Measurements from ENCODE around the gene ZNF48.
"Not testable (repeated sequence)": the region's sequence is repeated elsewhere in the genome, so short reads cannot be mapped to it uniquely, and the experiment has no call there.

The ZNF48 gene

DNA sequence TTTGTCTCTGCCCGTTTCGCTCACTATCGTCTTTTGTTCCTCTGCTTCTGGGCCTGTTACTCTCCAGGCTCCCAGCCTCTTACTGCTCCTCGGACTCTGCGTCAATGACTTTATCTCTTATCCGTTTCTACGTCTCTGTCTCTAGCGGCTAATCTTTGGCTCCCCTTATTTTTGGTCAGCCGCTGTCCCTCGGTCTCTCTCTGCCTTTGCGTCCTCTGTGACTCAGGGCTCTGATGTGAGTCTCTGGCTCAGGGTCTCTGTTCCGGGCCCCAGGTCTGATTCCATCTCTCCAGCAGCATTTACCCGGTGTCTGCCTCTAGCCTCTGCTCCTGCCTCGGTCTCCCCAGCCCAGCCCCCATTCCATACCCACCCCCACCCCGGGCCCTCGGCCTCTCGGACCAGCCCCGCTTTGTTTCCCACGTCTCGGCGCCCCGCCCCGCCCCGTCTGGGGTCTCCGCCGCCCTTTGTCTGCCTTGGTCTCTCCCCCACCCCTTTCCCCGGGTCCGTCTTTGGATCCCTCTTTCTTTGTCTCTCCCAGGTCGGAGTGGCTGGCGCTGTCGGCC is 547 bp upstream of the ZNF48 start:
- peak overlapping the region; percentile 92 for H3K4me3 ChIP-seq (ENCODE audit: low read length)
- peaks cover 3% of the 10 kb centered on the region for H3K36me3 ChIP-seq (ENCODE audit: control insufficient read depth, insufficient read depth, low read length)
- peak overlapping the region; percentile 51 for H3K9ac ChIP-seq (ENCODE audit: low read length)
- no peaks in the 10 kb centered on the region for H3K27me3 ChIP-seq (ENCODE audit: control insufficient read depth, insufficient read depth, low read length)
- peak overlapping the region; percentile 84 for H3K27ac ChIP-seq (ENCODE audit: low read depth, low read length)
- H3K4me1 ChIP-seq (ENCODE audit: control insufficient read depth, insufficient read depth, low read length): peaks cover 17% of the 10 kb centered on the region

DNA sequence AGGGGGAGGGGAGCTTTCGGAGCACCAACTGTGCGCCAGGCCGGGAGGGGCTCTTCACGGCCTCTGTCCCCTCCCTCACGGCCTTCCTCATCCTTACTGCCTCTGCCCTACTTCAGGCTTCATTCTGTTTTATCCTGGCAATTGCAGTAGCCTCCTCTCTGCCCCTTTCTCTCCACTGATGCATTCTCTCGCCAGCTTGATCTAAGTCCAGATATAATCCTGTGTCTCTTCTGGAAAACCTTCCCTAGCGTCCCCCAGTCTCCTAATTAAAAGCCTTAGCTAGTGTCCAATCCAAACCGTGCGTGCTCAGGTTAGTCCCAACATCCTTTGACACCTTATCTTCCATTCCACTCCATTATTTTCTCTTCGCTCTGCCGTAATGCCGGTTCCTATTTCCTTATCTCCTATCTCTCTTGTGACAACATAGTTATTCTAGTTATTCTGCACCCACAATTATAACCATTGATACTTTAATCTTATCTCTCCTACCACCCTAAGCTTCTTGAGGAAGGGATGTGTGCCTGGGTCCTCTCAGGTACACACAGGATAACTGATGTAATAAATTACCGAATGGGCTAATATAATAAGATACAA is 869 bp downstream of the ZNF48 start:
- Histone ChIP-seq H3K27ac (ENCODE audit: low read depth, low read length) (peak overlapping the region; percentile 71), H3K4me1 (ENCODE audit: control insufficient read depth, insufficient read depth, low read length) (peaks cover 19% of the 10 kb centered on the region), H3K27me3 (ENCODE audit: control insufficient read depth, insufficient read depth, low read length) (no peaks in the 10 kb centered on the region), H3K36me3 (ENCODE audit: control insufficient read depth, insufficient read depth, low read length) (peaks cover 3% of the 10 kb centered on the region), H3K4me3 (ENCODE audit: low read length) (peak overlapping the region; percentile 92), H3K9ac (ENCODE audit: low read length) (peak overlapping the region; percentile 52)

DNA sequence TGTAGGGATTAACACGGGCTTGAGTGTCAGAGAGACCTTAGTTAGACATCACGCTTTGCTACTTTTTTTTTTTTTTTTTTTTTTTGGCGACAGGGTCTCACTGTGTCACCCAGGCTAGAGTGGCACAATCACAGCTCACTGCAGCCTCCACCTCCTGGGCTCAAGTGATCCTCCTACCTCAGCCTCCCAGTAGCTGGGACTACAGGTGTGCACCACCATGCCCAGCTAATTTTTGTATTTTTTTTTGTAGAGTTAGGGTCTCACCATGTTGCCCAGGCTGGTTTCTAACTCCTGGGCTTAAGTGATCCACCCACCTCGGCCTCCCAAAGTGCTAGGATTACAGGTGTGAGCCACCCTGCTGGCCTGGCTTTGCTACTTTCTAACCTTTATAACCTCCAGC is 1.4 kb downstream of the ZNF48 start:
- not testable (repeated sequence) for H3K9ac ChIP-seq (ENCODE audit: low read length); H3K27me3 ChIP-seq (ENCODE audit: control insufficient read depth, insufficient read depth, low read length); H3K36me3 ChIP-seq (ENCODE audit: control insufficient read depth, insufficient read depth, low read length); H3K27ac ChIP-seq (ENCODE audit: low read depth, low read length)
- peak overlapping the region; percentile 92 for H3K4me3 ChIP-seq (ENCODE audit: low read length)
- peaks cover 19% of the 10 kb centered on the region for H3K4me1 ChIP-seq (ENCODE audit: control insufficient read depth, insufficient read depth, low read length)

DNA sequence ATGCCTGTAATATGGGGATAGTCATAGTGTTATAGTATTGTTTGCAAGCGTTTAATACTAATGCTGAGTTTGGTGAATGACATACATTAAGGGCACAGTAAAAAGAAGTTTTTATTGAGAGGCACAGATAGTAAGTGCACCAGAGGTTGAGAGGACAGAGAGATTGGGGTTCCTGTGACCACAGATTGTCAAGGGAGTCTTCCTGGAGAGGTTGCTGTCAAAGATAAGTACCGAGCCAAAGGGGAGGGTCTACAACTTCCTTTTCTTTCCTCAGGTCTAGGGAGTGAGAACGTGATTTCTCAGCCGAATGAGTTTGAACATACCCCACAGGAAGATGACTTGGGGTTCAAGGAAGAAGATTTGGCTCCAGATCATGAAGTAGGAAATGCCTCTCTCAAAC is 1.8 kb downstream of the ZNF48 start:
- Histone ChIP-seq H3K4me1 (ENCODE audit: control insufficient read depth, insufficient read depth, low read length) (peaks cover 19% of the 10 kb centered on the region), H3K27ac (ENCODE audit: low read depth, low read length) (no peak overlapping the region), H3K27me3 (ENCODE audit: control insufficient read depth, insufficient read depth, low read length) (no peaks in the 10 kb centered on the region), H3K4me3 (ENCODE audit: low read length) (no peak overlapping the region), H3K36me3 (ENCODE audit: control insufficient read depth, insufficient read depth, low read length) (peaks cover 3% of the 10 kb centered on the region), H3K9ac (ENCODE audit: low read length) (no peak overlapping the region)

DNA sequence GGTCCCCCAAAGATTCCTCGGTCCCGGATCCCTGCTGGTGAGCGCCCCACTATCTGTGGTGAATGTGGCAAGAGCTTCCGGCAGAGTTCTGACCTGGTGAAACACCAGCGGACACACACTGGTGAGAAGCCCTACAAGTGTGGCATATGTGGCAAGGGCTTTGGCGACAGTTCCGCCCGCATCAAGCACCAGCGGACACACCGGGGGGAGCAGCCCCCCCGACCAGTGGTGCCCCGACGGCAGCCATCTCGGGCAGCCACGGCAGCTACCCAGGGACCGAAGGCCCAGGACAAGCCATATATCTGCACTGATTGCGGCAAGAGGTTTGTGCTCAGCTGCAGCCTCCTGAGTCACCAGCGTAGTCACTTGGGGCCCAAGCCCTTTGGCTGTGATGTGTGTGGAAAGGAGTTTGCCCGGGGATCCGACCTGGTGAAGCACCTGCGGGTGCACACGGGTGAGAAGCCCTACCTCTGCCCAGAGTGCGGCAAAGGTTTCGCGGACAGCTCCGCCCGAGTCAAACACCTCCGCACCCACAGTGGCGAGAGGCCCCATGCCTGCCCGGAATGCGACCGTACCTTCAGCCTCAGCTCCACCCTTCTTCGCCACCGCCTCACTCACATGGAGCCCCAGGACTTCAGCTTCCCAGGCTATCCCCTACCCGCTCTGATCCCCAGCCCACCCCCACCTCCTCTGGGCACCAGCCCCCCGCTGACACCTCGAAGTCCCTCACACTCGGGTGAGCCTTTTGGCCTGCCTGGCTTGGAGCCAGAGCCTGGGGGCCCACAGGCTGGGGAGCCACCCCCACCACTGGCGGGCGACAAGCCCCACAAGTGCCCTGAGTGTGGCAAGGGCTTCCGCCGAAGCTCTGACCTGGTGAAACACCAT is 2.8 kb downstream of the ZNF48 start:
- Histone ChIP-seq H3K4me1 (ENCODE audit: control insufficient read depth, insufficient read depth, low read length) (peaks cover 19% of the 10 kb centered on the region), H3K4me3 (ENCODE audit: low read length) (no peak overlapping the region), H3K9ac (ENCODE audit: low read length) (no peak overlapping the region), H3K36me3 (ENCODE audit: control insufficient read depth, insufficient read depth, low read length) (peaks cover 3% of the 10 kb centered on the region), H3K27me3 (ENCODE audit: control insufficient read depth, insufficient read depth, low read length) (no peaks in the 10 kb centered on the region), H3K27ac (ENCODE audit: low read depth, low read length) (peak overlapping the region; percentile 99)

DNA sequence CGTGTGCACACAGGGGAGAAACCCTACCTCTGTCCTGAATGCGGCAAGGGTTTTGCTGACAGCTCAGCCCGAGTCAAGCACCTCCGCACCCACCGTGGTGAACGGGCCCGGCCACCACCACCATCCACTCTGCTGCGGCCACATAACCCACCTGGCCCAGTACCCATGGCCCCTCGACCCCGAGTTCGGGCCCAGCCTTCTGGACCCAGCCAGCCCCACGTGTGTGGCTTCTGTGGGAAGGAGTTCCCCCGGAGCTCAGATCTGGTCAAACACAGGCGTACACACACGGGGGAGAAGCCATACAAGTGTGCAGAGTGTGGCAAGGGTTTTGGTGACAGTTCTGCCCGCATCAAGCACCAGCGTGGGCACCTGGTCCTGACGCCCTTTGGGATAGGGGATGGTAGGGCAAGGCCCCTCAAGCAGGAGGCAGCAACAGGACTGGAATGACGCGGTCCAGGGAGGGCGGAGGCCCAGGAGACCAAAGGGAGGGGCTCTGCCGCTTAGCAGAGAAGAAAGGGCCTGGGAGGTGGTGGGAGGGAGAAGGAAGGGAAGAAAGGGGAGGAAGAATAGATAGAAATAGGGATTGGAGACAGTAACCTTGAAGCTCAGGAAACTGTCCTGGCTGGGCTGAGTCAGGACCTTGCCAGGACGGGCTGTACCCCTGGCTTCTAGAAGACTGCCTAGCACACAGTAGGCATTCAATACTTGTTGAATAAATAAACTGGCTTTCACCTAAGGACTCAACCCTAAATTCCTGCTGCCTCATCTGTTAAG is 3.6 kb downstream of the ZNF48 start:
- Histone ChIP-seq H3K36me3 (ENCODE audit: control insufficient read depth, insufficient read depth, low read length) (peaks cover 3% of the 10 kb centered on the region), H3K27ac (ENCODE audit: low read depth, low read length) (peak overlapping the region; percentile 99), H3K4me3 (ENCODE audit: low read length) (no peak overlapping the region), H3K27me3 (ENCODE audit: control insufficient read depth, insufficient read depth, low read length) (no peaks in the 10 kb centered on the region), H3K9ac (ENCODE audit: low read length) (no peak overlapping the region), H3K4me1 (ENCODE audit: control insufficient read depth, insufficient read depth, low read length) (peaks cover 19% of the 10 kb centered on the region)

DNA sequence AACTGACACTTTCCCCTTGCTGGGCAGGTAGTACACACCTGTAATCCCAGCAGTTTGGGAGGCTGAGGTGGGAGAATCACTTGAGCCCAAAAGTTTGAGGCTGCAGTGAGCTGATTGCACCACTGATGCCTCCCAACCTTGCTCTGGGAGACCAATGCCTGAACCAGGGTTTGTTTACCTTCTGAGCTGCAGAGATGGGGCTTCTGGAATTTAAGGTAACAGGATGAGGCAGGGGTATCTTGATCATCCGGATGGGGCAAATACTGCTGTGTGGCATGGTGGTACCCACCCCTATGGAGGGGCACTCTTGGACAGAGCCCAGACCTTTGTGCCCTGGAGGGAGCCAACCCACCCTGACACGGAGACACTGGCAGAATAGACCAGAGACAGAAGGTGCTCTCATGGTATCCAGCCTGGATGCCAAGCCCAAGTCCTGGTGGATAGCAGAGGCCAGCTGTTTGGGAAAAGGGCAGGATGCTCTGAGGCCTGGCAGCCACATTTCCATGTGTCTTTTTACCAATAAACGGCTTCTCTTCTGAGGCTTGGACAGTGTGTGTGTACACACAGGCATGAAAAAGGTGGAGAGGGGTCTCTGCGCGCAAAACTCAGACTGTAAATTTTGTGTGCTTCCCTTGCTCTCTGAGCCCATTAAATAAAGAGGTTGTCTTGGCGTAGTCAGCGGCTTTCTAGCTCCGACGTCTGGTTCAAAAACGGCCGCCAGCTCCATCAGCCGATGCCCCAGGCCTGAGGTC is 4.4 kb downstream of the ZNF48 start:
- no peaks in the 10 kb centered on the region for H3K27me3 ChIP-seq (ENCODE audit: control insufficient read depth, insufficient read depth, low read length)
- H3K4me1 ChIP-seq (ENCODE audit: control insufficient read depth, insufficient read depth, low read length): peaks cover 17% of the 10 kb centered on the region
- H3K9ac ChIP-seq (ENCODE audit: low read length): peak overlapping the region; percentile 72
- H3K27ac ChIP-seq (ENCODE audit: low read depth, low read length): peak overlapping the region; percentile 99
- H3K4me3 ChIP-seq (ENCODE audit: low read length): peak overlapping the region; percentile 89
- H3K36me3 ChIP-seq (ENCODE audit: control insufficient read depth, insufficient read depth, low read length): peaks cover 3% of the 10 kb centered on the region

DNA sequence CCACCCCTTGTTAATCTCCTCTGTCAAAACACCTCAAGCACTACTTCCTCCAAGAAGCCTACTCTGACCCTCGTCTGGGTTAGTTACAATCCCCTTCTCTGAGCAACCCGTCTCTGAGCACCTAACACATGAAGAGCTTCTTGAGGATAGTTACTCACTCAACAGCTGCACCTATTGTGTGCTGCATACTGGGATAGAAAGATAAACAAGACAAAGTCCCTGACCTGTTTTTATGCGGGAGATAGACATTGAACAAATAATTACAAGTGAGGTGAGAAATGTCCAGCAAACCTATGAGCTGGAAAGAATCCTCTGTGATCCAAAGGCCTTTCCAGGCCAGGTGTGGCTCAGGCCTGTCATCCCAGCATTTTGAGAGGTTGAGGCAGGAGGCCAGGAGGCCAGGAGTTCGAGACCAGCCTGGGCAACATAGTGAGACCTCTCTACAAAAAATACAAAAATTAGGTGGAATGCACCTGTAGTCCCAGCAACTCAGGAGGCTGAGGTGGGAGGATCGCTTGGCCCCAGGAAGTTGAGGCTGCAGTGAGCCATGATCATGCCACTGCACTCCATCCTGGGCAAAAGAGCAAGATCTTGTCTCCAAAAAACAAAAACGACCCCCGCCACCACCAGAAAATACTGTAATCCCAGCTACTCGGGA is 6.7 kb downstream of the ZNF48 start:
- peaks cover 11% of the 10 kb centered on the region for H3K4me1 ChIP-seq (ENCODE audit: control insufficient read depth, insufficient read depth, low read length)
- H3K36me3 ChIP-seq (ENCODE audit: control insufficient read depth, insufficient read depth, low read length): peaks cover 3% of the 10 kb centered on the region
- H3K4me3 ChIP-seq (ENCODE audit: low read length): no peak overlapping the region
- no peak overlapping the region for H3K27ac ChIP-seq (ENCODE audit: low read depth, low read length)
- no peaks in the 10 kb centered on the region for H3K27me3 ChIP-seq (ENCODE audit: control insufficient read depth, insufficient read depth, low read length)
- H3K9ac ChIP-seq (ENCODE audit: low read length): no peak overlapping the region

DNA sequence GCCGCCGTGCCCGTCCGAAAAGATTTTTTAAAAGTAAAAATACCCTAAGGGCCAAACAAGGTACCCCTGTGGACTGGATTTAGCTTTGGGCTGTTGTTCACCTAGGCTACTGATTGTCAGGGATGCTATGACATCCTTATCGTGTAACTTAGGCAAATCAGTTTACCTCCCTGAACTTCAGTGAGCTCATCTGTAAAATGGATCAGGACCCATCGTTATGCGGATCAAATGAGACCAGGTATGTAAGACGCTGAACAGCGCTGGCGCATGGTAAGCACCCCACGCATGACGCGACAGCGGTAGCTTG is 11.5 kb downstream of the ZNF48 start:
- peak overlapping the region; percentile 84 for H3K27ac ChIP-seq (ENCODE audit: low read depth, low read length)
- H3K4me1 ChIP-seq (ENCODE audit: control insufficient read depth, insufficient read depth, low read length): peaks cover 14% of the 10 kb centered on the region
- peak overlapping the region; percentile 84 for H3K4me3 ChIP-seq (ENCODE audit: low read length)
- H3K9ac ChIP-seq (ENCODE audit: low read length): no peak overlapping the region
- H3K36me3 ChIP-seq (ENCODE audit: control insufficient read depth, insufficient read depth, low read length): peaks cover 4% of the 10 kb centered on the region
- H3K27me3 ChIP-seq (ENCODE audit: control insufficient read depth, insufficient read depth, low read length): no peaks in the 10 kb centered on the region

DNA sequence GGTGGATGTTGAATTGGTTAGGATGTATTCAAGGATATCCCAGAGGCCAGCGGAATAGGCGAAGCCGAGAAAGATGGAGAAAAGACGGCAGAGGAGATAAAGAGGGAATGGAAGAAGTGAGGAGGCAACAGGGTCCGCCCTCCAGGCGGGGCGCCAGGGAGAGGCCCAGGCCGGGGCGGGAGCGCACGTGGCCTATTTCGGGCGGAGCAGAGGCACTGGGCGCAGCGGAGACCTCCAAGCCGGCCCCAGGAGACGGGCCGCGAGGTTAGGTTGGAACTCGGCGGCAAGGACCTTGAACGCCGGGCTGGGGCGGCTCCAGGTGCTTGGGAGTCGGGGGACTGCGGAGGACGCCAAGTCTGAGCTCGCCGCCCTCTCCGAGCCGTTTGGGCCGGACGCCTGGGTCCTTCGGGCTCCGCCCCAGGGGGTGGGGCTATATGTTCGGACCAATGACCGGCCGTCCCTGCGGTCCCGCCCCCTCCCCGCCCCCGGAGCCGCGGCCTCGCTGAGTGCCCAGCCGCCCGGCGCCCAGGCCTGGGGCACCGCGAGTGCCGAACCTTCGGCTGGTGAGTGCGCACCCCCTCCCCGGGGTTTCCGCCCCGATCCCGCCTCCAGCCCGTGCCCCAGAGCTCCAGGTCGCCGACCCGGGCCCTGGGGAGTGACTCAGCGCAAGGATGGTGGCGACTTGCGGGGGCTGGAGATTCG is 12.0 kb downstream of the ZNF48 start, which contains the start of gene ZNF771:
TSS of gene ZNF771 (plus strand) at position 505 of the 702 bp plus-strand sequence. CDS start 448 bp downstream, outside the sequence.
- H3K36me3 ChIP-seq (ENCODE audit: control insufficient read depth, insufficient read depth, low read length): peaks cover 5% of the 10 kb centered on the region
- H3K4me3 ChIP-seq (ENCODE audit: low read length): peak within 1 kb of the TSS; percentile 84
- H3K27me3 ChIP-seq (ENCODE audit: control insufficient read depth, insufficient read depth, low read length): no peaks in the 10 kb centered on the region
- peak within 1 kb of the TSS; percentile 84 for H3K27ac ChIP-seq (ENCODE audit: low read depth, low read length)
- peak within 1 kb of the TSS; percentile 32 for H3K9ac ChIP-seq (ENCODE audit: low read length)
- H3K4me1 ChIP-seq (ENCODE audit: control insufficient read depth, insufficient read depth, low read length): peaks cover 14% of the 10 kb centered on the region
